Stimulated activated CD4-positive, alpha-beta T cell treated with anti-CD3 and anti-CD28 coated beads, Interleukin-1b, Interleukin-23, amount 100 ng/mL, for 24 hours (primary cell): ENCODE measurements around the gene DDIT4L.
"Not testable (repeated sequence)": the region's sequence is repeated elsewhere in the genome, so short reads cannot be mapped to it uniquely, and the experiment has no call there.

Source experiments
- DNase-seq, 4 experiments: peaks; one replicate each; pipeline ENCODE4 v3.0.0-alpha.2; 2020; ENCODE audit warnings: low read depth in 4 of 4, low spot score in 1 of 4

The DDIT4L gene

GRCh38 chr4:100166297-100167039, 23.8 kb downstream of the DDIT4L start:
- DNase-seq, result no peak

GRCh38 chr4:100165809-100166208, 24.5 kb downstream of the DDIT4L start:
- DNase-seq, result no peak

- no peak for DNase-seq
Measured at GRCh38 chr4:100164808-100165760, 25.2 kb downstream of the DDIT4L start.

- no peak for DNase-seq
Measured at GRCh38 chr4:100162027-100162685, 28.1 kb downstream of the DDIT4L start.

- no peak for DNase-seq
Measured at GRCh38 chr4:100149190-100149589, 41.1 kb downstream of the DDIT4L start.

GRCh38 chr4:100147684-100148083, 42.6 kb downstream of the DDIT4L start:
- DNase-seq, result no peak

GRCh38 chr4:100147198-100147597, 43.1 kb downstream of the DDIT4L start:
- DNase-seq, result no peak

GRCh38 chr4:100146756-100147155, 43.5 kb downstream of the DDIT4L start:
- DNase-seq, result no peak

- DNase-seq, result not testable (repeated sequence)
Measured at GRCh38 chr4:100137320-100137719, 52.9 kb downstream of the DDIT4L start.
